HG02884 (cell line): ENCODE measurements around the gene SRC.

Source experiments
- ATAC-seq: cut with Tn5 transposase; IDR thresholded peaks from one replicate; pipeline ENCODE4 v1.9.1; 2021; ENCODE audit warnings: mild to moderate bottlenecking, moderate library complexity; ENCODE audit not compliant: unreplicated experiment

Gene SRC

GRCh38 chr20:37314617-37315016 lies 31.3 kb upstream of the SRC start:
- ATAC-seq: no peak

GRCh38 chr20:37315021-37315451 lies 30.9 kb upstream of the SRC start:
- ATAC-seq: no peak

GRCh38 chr20:37315452-37316110 lies 30.4 kb upstream of the SRC start:
- no peak for ATAC-seq

- ATAC-seq: peak; percentile 73
These were observed 29.7 kb upstream of the SRC start for GRCh38 chr20:37316116-37316774.

- ATAC-seq: no peak
These were observed 29.2 kb upstream of the SRC start for GRCh38 chr20:37316775-37317170.

- no peak for ATAC-seq
These were observed 28.6 kb upstream of the SRC start for GRCh38 chr20:37317316-37317715.

GRCh38 chr20:37317994-37318640 lies 27.8 kb upstream of the SRC start:
- ATAC-seq: no peak

- ATAC-seq: no peak
These were observed 26.7 kb upstream of the SRC start for GRCh38 chr20:37319151-37319671.

- ATAC-seq: no peak
These were observed 22.0 kb upstream of the SRC start for GRCh38 chr20:37323985-37324384.

- no peak for ATAC-seq
These were observed 20.7 kb upstream of the SRC start for GRCh38 chr20:37325206-37325605.

GRCh38 chr20:37326666-37327065 lies 19.3 kb upstream of the SRC start:
- no peak for ATAC-seq

- ATAC-seq: no peak
These were observed 18.2 kb upstream of the SRC start for GRCh38 chr20:37327748-37328147.

- no peak for ATAC-seq
These were observed 17.6 kb upstream of the SRC start for GRCh38 chr20:37328149-37328945.

GRCh38 chr20:37329481-37330165 lies 16.3 kb upstream of the SRC start:
- ATAC-seq: no peak

- no peak for ATAC-seq
These were observed 15.6 kb upstream of the SRC start for GRCh38 chr20:37330316-37330715.

- no peak for ATAC-seq
These were observed 14.7 kb upstream of the SRC start for GRCh38 chr20:37331060-37331857.

GRCh38 chr20:37333130-37333847 lies 12.7 kb upstream of the SRC start:
- ATAC-seq: no peak

GRCh38 chr20:37333848-37334318 lies 12.1 kb upstream of the SRC start:
- no peak for ATAC-seq

- no peak for ATAC-seq
These were observed 11.5 kb upstream of the SRC start for GRCh38 chr20:37334450-37334849.
